Activated T-helper 9 cell treated with anti-CD3 and anti-CD28 coated beads, Interleukin-2, amount 50 U/mL, for 16 hours (primary cell): ENCODE results near the gene ASPSCR1.
"Not testable (repeated sequence)": the region's sequence is repeated elsewhere in the genome, so short reads cannot be mapped to it uniquely, and the experiment has no call there.

ENCODE experiments used
- DNase-seq: peaks from one replicate; pipeline ENCODE4 v3.0.0-alpha.2; 2020; ENCODE audit warnings: low read depth

Gene ASPSCR1

DNA sequence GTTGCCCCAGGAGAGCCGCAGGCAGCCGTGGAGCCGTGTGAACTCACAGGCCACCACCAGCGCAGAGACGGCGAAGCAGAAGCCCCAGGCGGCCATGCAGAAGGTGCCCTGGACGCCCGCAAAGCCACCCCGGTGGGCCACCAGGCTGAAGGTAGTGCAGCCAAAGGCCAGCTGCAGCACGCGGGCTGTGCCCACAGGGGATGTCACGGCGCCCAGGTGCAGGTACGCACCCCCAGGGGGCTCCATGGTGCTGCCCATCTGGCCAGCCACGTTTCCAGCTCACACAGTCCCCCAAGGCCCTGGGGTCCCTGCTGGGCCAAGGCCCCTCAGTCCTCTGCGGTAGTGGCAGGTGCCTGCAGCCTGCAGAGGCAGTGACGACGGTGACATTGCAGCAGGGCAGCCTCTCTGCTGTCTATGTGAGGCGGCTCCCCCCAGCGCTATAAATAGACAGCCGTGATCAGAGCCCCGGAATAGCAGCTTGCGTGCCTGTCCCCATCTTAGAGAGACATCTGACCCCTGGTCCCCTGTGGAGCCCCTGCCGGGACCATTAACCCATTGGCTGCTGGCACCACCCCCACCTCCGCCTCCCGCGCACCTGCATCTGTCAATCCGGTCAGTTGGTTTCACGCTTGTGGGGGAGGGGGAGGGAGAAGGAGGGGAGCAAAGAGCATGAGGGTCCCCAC, 35.8 kb upstream of the ASPSCR1 start:
- DNase-seq, result no peak

DNA sequence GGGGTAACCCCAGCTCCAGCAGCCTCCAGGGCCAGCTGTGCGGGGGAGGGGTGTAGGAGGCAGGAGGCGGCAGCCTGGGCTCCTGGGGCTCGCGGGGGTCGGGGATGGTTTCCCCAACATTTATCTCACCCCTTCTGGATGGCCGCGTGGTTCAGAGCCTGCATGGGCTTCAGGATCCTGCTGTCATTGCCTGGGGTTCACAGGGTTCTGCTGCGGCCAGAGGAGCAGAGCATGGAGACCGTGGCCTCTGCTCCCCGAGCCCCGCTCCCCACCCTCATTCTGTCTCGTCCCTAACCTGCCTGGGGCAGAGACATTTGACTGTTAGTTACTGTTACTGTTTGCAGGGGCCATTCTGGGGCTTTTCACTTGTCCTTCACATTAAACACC, 35.3 kb upstream of the ASPSCR1 start:
- DNase-seq, result no peak

GRCh38 chr17:81944858-81945257, 32.6 kb upstream of the ASPSCR1 start:
- no peak for DNase-seq

DNA sequence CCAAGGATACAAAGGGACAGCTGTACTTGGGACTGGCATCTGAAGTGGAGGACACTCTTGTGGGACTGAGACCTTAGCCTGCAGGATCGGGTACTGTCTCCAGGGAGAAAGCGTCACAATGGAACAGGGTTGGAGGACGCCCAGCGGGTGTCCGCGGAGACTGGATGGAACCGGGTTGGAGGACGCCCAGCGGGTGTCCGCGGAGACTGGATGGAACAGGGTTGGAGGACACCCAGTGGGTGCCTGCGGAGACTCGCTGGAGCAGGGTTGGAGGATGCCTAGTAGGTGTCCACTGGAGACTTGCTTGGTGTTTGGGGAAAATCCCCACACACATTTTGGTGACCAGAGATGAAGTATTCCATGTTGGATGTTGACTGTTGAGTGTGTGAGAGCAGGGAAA, 30.2 kb upstream of the ASPSCR1 start, which contains the start of gene MYADML2:
Gene MYADML2 (minus strand): TSS at position 45 of the 400 bp plus-strand sequence. CDS start 5,492 bp downstream, outside the sequence.
- DNase-seq, result no peak

DNA sequence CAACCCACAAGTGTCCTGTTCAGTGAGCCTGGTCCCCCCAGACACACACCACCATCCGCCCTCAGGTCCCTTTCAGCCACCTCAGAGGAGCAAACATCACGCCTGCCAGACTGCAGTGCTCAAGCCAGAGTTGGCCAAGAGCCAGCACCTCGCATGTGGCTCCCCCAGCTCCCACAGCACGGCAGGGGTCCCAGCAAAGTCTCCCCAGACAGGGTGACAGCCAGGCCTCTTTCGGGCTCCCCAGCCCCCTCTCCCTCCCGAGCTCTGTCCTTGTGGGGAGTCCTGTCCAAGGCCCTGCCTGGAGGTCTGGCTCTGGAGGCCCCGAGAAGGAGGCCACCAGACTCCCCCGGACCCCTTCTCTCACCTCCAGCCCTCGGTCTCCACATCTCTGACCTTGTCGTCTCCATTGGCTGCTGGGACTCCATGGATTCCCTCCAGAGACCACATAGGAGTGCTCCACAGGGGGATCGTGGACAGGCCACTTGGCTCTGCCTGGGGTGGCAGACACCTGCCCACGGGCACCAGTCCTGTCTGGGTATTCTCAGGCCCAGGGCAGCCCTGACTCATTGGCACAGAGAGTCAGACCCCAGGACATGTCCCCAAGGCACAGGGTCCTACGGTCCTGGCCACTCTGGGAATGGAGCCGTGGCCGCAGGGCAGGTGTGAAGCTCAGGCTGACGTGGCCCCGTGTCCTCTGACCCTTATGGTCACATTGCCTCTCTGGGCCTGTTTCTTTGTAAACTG, 28.6 kb upstream of the ASPSCR1 start:
- DNase-seq, result no peak

DNA sequence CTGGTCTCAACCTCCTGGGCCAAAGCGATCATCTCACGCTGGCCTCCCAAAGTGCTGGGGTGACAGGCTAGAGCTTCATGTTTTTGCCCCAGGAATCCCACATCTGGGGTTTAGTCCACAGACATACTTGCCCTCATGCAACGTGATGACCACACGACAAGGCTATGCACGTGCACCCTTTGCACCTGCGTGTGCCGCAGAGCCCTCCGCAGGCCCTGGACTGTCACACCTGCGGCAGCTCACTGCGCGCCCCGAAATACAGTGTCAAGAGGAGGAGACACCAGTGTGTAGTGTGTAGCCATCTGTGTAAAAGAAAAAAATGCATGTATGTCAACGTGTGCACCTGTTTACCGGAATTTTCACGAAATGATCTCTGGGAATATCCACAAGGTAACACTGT, 26.9 kb upstream of the ASPSCR1 start:
- DNase-seq, result no peak

GRCh38 chr17:81951785-81952684, 25.4 kb upstream of the ASPSCR1 start:
- DNase-seq, result no peak

DNA sequence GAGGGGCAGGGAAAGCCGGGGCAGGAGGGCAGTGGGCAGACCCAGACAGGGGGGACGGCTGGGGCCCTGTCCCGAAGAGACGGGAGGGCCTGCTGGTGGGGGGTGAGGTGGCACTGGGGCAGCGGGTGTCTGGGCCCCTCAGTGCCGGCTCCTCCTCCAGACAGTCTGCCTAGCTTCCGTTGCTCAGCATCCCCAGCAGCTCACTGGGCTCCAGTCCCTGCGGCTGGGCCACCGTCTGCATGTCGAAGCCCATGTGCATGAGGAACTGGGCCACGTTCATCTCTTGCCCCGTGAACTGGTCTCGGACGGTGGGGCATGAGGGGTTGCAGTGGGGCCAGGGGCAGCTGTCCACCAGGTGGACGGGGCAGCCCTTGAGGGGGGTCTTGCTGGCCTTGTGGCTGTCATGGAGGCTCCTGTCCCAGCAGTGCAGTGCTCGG, 24.6 kb upstream of the ASPSCR1 start:
- no peak for DNase-seq

DNA sequence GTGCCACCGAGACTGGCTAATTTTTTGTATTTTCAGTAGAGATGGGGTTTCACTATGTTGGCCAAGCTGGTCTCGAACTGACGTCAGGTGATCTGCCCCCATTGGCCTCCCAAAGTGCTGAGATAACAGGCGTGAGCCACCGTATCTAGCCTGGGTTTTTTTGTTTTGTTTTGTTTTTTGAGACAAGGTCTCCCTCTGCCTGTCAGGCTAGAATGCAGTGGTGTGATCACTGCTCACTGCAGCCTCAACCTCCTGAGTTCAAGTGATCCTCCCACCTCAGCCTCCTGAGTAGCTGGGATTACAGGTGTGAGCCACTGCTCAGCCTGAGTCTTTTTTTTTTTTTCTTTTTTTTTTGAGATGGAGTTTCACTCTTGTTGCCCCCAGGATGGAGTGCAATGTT, 24.0 kb upstream of the ASPSCR1 start:
- not testable (repeated sequence) for DNase-seq

DNA sequence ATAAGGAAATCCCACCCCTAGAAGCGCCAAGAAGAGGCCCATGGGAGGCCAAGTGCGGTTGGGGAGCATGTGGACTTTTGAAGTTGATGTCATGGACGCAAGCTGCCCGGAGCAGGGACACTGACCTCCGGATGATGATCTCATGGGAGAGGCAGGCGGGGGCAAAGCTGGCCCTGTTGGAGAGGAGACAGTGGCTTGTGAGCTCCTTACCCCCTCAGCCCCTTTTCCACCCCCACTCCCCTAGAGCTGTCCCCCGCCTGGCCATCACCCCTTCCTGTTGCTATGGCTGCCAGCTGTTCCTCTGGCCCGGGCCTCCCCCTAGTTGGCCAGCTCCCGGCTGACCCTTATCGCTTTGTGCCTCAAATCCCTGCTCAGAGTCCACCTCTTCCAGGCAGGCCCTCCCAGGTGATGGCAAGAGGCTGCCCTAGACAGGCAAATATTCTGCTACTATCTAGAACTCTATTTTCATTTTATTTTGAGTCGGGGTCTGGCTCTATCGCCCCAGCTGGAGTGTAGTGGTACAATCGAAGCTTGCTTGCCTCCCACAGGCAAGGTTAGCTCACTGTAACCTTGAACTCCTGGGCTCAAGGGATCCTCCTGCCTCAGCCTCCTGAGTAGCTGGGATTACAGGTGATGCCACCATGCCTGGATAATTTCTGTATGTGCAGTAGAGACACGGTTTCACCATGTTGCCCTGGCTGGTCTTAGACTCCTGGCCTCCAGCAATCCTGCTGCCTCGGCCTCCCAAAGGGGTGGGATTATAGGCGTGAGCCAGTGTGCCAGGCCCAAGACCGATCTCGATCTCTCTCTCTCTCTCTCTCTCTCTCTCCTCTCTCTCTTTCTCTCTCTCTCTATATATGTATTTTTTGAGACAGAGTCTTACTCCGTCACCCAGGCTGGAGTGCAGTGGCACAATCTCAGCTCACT, 23.0 kb upstream of the ASPSCR1 start:
- no peak for DNase-seq

GRCh38 chr17:81955058-81955681, 22.3 kb upstream of the ASPSCR1 start:
- DNase-seq, result no peak

DNA sequence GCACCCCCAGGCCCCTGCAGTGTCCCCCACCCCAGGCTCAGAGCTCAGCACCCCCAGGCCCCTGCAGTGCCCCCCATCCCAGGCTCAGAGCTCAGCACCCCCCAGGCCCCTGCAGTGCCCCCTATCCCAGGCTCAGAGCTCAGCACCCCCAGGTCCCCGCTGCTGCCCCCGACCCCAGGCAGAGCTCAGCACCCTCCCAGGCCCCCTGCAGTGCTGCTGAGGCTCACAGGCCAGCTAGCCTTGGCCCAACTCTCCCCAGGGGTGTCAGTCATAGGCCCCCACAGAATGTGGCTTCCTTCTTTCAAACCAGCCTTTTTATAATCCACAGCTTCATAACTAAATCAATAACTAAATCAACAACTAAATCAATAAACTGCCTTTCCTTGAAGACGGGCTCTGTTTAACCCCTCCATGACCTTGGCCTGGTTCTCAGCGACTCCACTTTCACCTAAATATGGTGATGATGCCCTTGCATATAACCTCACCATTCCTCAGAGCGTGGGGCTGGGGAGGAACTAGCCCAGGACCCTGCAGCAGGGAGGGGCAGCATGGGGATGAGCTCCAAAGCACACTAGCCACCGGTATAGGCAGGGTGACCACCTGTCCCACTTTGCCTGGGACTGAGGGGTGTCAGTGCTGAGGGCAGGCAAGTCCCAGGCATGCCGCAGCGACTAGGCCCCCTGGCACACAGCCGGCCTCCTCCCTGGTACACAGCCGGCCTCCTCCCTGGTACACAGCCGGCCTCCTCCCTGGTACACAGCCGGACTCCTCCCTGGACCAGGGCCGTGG, 21.5 kb upstream of the ASPSCR1 start:
- no peak for DNase-seq

DNA sequence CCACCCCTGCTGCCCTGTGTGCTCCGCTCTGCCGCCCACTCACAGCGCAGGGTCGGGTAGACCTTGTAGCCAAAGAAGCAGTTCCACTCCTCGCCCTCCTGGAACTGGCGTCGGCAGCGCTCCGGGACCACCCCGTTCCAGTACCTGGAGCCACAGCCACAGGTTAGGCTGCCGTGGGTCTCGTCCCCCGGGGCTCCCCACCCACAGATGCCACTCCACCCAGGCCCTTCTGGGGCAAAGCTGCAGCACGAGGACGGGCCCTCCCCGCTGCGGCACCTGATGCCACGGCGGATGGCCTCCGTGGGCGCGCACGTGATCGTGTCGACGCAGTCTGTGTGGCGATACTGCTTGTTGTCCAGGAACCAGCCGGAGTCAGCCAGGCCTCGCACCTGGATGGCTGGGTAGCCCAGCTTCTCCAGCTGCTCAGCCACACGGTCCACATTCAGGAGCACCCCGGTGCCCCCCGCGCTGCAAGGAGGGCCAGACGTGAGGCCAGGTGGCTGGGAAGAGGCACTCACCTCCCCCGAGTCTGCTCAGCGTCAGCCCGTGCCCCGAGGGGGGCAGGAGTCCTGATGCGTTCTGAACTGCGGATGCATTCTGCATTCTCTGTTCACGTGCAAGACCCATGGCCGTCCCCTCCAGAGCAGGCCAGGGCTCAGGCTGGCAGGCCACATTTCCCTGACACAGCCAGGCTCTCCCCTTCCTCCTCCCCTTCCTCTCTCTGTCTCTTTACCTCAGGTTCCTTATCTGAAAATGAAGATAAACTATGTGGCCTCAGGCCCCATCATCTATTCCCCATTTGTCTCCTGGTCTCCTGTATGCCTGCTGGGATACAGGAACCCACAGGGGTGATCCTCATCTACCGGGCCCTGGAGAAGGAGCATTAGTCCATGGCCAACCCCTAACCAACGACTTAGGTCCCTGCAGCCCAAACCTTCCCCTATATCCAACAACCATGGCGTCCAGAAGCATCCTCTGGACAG, 20.5 kb upstream of the ASPSCR1 start:
- no peak for DNase-seq

DNA sequence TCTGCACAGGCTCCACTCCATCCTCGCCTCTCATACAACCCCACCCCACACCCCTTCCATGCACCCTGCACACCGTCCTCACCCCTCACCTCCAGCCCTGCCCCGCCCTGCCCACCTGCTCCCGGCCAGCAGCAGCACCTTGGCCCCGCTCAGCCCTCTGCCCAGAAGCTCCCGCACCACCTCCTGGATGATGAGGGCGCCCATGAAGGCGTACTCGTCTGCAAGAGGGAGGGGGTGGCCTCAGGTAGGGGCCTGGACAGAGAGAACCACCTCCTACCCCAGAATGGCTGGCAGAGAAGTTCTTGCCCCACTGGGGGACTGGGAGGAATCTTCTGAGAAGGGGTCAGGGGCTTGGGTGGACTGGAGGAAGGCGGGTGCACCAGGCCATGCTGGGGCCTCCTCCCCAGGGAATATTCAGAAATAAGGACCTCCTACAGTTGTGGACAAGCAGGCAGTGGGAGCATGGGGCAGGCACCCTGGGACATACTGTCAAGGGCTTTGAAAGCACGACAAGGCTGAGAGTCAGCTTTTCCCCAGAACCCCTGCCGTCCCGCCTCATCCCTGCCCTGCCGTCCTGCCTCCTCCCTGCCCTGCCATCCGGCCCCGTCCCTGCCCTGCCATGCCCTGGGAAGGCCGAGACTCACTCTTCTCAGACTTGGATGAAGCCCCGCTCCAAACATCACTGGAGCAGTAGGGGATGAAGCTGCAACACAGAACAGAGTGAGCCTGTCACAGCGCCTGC, 19.6 kb upstream of the ASPSCR1 start:
- no peak for DNase-seq

- no peak for DNase-seq
Observed at GRCh38 chr17:81958633-81959342, 18.6 kb upstream of the ASPSCR1 start.

DNA sequence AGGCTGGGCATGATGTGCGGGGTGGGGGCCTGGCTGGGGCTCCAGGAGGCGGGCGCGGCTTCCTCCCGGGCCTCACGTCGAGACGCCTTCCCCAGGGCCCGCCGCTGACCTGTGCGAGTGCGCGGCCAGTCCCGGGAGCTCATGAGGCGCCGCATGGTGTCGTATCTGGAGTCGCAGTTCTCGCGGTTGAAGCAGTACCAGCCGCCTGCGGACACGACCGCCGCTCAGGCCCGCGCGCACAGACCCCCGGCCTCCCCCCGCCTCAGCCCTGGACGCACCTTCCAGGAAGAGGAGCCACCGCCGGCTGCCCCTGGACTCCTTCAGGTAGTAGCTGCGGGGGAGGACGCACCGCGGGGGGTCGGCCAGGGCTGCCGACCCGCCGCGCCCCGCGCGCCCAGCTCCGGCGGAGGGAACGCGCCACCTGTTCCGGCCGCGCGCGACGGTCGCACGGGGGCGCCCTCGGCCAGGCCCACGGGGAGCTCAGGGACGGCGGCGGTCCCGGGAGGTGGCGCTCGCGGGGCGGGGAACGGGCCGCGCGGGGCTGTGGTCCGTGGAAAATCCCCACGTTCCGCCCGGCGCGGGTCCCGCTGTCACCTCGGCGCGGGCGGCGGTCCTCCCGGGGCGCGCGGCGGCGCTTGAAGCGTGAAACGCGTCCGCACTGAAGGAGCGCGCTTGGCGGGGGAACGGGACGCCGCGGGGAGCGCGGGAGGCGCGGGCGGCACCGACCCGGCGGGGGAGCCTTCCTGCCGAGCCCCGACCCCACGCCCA, 17.9 kb upstream of the ASPSCR1 start:
- DNase-seq, result peak; percentile 75
